NCI-H187 (cell line): ENCODE data around the gene SPEF2.
A peak's percentile ranks its signal among the peaks of the same experiment; 100 is the strongest.

Experiments used
- DNase-seq, 2 experiments: peaks; one replicate each; lab custom pipeline; 2025; lab: John Stamatoyannopoulos, UW

The SPEF2 gene

GRCh38 chr5:35736280-35736679, 118.6 kb downstream of the SPEF2 start:
- DNase-seq = no peak

GRCh38 chr5:35741126-35741716, 123.6 kb downstream of the SPEF2 start:
- no peak for DNase-seq

GRCh38 chr5:35741971-35742370, 124.3 kb downstream of the SPEF2 start:
- no peak for DNase-seq

- no peak for DNase-seq
Measured at GRCh38 chr5:35743644-35744043, 126.0 kb downstream of the SPEF2 start.

GRCh38 chr5:35745193-35745592, 127.5 kb downstream of the SPEF2 start:
- no peak for DNase-seq

GRCh38 chr5:35745660-35746059, 128.0 kb downstream of the SPEF2 start:
- no peak for DNase-seq

- no peak for DNase-seq
Measured at GRCh38 chr5:35752012-35752411, 134.3 kb downstream of the SPEF2 start.

GRCh38 chr5:35753500-35753899, 135.8 kb downstream of the SPEF2 start:
- DNase-seq = no peak

- DNase-seq = no peak
Measured at GRCh38 chr5:35754481-35754880, 136.8 kb downstream of the SPEF2 start.

- no peak for DNase-seq
Measured at GRCh38 chr5:35755966-35756365, 138.3 kb downstream of the SPEF2 start.

GRCh38 chr5:35758151-35758724, 140.6 kb downstream of the SPEF2 start:
- DNase-seq = no peak

GRCh38 chr5:35761541-35761940, 143.9 kb downstream of the SPEF2 start:
- no peak for DNase-seq

GRCh38 chr5:35762368-35762767, 144.7 kb downstream of the SPEF2 start:
- DNase-seq = no peak

GRCh38 chr5:35765921-35766320, 148.3 kb downstream of the SPEF2 start:
- DNase-seq = no peak

- no peak for DNase-seq
Measured at GRCh38 chr5:35771300-35771699, 153.6 kb downstream of the SPEF2 start.

GRCh38 chr5:35771839-35772238, 154.2 kb downstream of the SPEF2 start:
- no peak for DNase-seq

- no peak for DNase-seq
Measured at GRCh38 chr5:35773967-35774366, 156.3 kb downstream of the SPEF2 start.

- DNase-seq = no peak
Measured at GRCh38 chr5:35776757-35777156, 159.1 kb downstream of the SPEF2 start.

- peak in 1 of 2 experiments; percentile 31 for DNase-seq
Measured at GRCh38 chr5:35777358-35778087, 159.9 kb downstream of the SPEF2 start.

- DNase-seq = no peak
Measured at GRCh38 chr5:35778259-35778769, 160.7 kb downstream of the SPEF2 start.

- no peak for DNase-seq
Measured at GRCh38 chr5:35780236-35780635, 162.6 kb downstream of the SPEF2 start.

- no peak for DNase-seq
Measured at GRCh38 chr5:35781181-35781790, 163.6 kb downstream of the SPEF2 start.

- DNase-seq = no peak
Measured at GRCh38 chr5:35783551-35783950, 165.9 kb downstream of the SPEF2 start.
